Measurements from ENCODE around the gene AREL1. TPM values are rescaled to one million over a fixed set of nuclear protein-coding genes. Genes with fewer than 3 reads are reported as not detected.

AREL1 gene
- polyA plus RNA-seq, 1 donor (not counting 4 experiments of a cell fraction or from before 2014, with no cell fraction given) = 31.2 TPM

- Histone ChIP-seq H3K36me3 (ENCODE audit: control insufficient read depth in 2 of 2, extremely low read depth in 1 of 2, insufficient read depth in 2 of 2, low read length in 2 of 2) (peaks cover 1 to 17% of the 10 kb centered on the region in 2 experiments), H3K9me1 (ENCODE audit: control insufficient read depth, extremely low read depth, insufficient read depth, low read length) (peaks cover 2% of the 10 kb centered on the region), H3K4me2 (ENCODE audit: control insufficient read depth, extremely low read depth, insufficient read depth, low read depth, low read length) (peak overlapping the region; percentile 78), H4K20me1 (ENCODE audit: control insufficient read depth, extremely low read depth, insufficient read depth, low read length) (peaks cover 8% of the 10 kb centered on the region), H2AFZ (ENCODE audit: control insufficient read depth, low read length) (no peak overlapping the region), H3K4me1 (ENCODE audit: control insufficient read depth, extremely low read depth, insufficient read depth, low read length) (peaks cover 28% of the 10 kb centered on the region), H3K79me2 (ENCODE audit: control insufficient read depth, insufficient read depth, low read length) (peaks cover 79% of the 10 kb centered on the region), H3K9ac (ENCODE audit: control insufficient read depth, extremely low read depth, insufficient read depth, low read length) (peak overlapping the region; percentile 8), H3K27ac (ENCODE audit: control insufficient read depth, insufficient read depth, low read length) (peak overlapping the region; percentile 45), H3K4me3 (ENCODE audit: control insufficient read depth in 2 of 3, extremely low read depth in 1 of 3, insufficient read depth in 2 of 3, low read depth in 1 of 3, low read length in 3 of 3) (no peak overlapping the region), H3K9me3 (ENCODE audit: control insufficient read depth, low read depth, low read length) (peaks cover 5% of the 10 kb centered on the region), H3K27me3 (ENCODE audit: control insufficient read depth, extremely low read depth, insufficient read depth, low read length) (no peaks in the 10 kb centered on the region)
- TF ChIP-seq CTCF (optimal IDR thresholded peaks at IDR 0.05 in 1 of 3, IDR thresholded peaks at IDR 0.05 in 1 of 3, conservative IDR thresholded peaks at IDR 0.05 in 1 of 3; ENCODE audit: extremely low read depth in 1 of 3, insufficient read depth in 2 of 3, low read length in 3 of 3) (no peak), EZH2 (IDR thresholded peaks at IDR 0.05; ENCODE audit: low read length) (no peak)
- FAIRE-seq (peak; percentile 36), DNase-seq (ENCODE audit: low read depth, low spot score) (no peak)
- dilution Hi-C loops (cut with MboI; ENCODE audit: extremely low pct_ligation_motif_present, low sequenced_read_pairs) = no loop called here
Measured at GRCh38 chr14:74698465-74698864, 14.4 kb downstream of the AREL1 start.

DNA sequence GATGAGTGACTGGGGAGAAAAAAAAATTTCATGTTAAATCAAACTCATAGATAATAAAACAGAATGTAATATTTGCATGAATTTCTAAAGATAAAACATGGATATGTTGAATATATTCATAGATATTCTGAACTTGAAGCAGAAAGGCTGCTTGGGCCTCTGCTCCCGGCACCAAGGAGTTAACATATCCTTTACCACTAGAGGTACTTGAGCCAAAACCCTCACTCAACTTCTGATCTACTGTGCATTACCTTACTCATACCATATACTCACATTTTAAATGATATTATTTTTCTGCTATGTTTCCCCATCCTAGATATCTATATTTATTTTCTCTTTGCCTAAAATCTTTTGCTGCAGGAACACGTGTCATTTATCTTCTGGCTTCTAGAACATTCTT is 14.9 kb downstream of the AREL1 start:
- dilution Hi-C loops (cut with MboI; ENCODE audit: extremely low pct_ligation_motif_present, low sequenced_read_pairs) = no loop called here
- Histone ChIP-seq H4K20me1 (ENCODE audit: control insufficient read depth, extremely low read depth, insufficient read depth, low read length) (peaks cover 13% of the 10 kb centered on the region), H3K27ac (ENCODE audit: control insufficient read depth, insufficient read depth, low read length) (peak overlapping the region; percentile 26), H3K4me2 (ENCODE audit: control insufficient read depth, extremely low read depth, insufficient read depth, low read depth, low read length) (peak overlapping the region; percentile 78), H3K9me1 (ENCODE audit: control insufficient read depth, extremely low read depth, insufficient read depth, low read length) (peaks cover 2% of the 10 kb centered on the region), H3K9ac (ENCODE audit: control insufficient read depth, extremely low read depth, insufficient read depth, low read length) (no peak overlapping the region), H3K27me3 (ENCODE audit: control insufficient read depth, extremely low read depth, insufficient read depth, low read length) (no peaks in the 10 kb centered on the region), H3K4me1 (ENCODE audit: control insufficient read depth, extremely low read depth, insufficient read depth, low read length) (peaks cover 28% of the 10 kb centered on the region), H3K9me3 (ENCODE audit: control insufficient read depth, low read depth, low read length) (peaks cover 5% of the 10 kb centered on the region), H3K79me2 (ENCODE audit: control insufficient read depth, insufficient read depth, low read length) (peaks cover 79% of the 10 kb centered on the region), H2AFZ (ENCODE audit: control insufficient read depth, low read length) (no peak overlapping the region), H3K4me3 (ENCODE audit: control insufficient read depth in 2 of 3, extremely low read depth in 1 of 3, insufficient read depth in 2 of 3, low read depth in 1 of 3, low read length in 3 of 3) (no peak overlapping the region), H3K36me3 (ENCODE audit: control insufficient read depth in 2 of 2, extremely low read depth in 1 of 2, insufficient read depth in 2 of 2, low read length in 2 of 2) (peaks cover 1 to 18% of the 10 kb centered on the region in 2 experiments)
- TF ChIP-seq EZH2 (IDR thresholded peaks at IDR 0.05; ENCODE audit: low read length) (no peak), CTCF (optimal IDR thresholded peaks at IDR 0.05 in 1 of 3, IDR thresholded peaks at IDR 0.05 in 1 of 3, conservative IDR thresholded peaks at IDR 0.05 in 1 of 3; ENCODE audit: extremely low read depth in 1 of 3, insufficient read depth in 2 of 3, low read length in 3 of 3) (peak in 1 of 3 experiments; percentile 25)
- FAIRE-seq (no peak), DNase-seq (ENCODE audit: low read depth, low spot score) (no peak)

Data from keratinocyte (primary cell).